Tibial nerve (tissue), 4 donors: ENCODE measurements around the gene BANP. TPM values are rescaled to one million over a fixed set of nuclear protein-coding genes. Genes with fewer than 3 reads are reported as not detected.
"Not testable (repeated sequence)": the region's sequence is repeated elsewhere in the genome, so short reads cannot be mapped to it uniquely, and the experiment has no call there.

Experiments used
- DNase-seq, 2 donors: peaks; one replicate each; pipeline ENCODE4 v3.0.0-alpha.2; 2019; ENCODE audit warnings: low spot score in 2 of 2
- H3K27ac ChIP-seq, 4 donors: fragments of 200-600 bp; sonication (generic) in 3 of 4; one replicate each; pipeline ENCODE4 v1.5.1; 2017 to 2019; ENCODE audit warnings: mild to moderate bottlenecking in 1 of 4
- H3K27me3 ChIP-seq, 2 donors: fragments of 200-600 bp; sonication (generic) in 1 of 2; one replicate each; pipeline versions ENCODE4 v1.5.1 to v1.6.0; 2017 to 2019
- H3K36me3 ChIP-seq, 3 donors: fragments of 200-600 bp; sonication (generic); one replicate each; pipeline ENCODE4 v1.5.1; 2018 to 2019
- H3K4me1 ChIP-seq, 4 donors: fragments of 200-600 bp; sonication (generic) in 3 of 4; one replicate each; pipeline ENCODE4 v1.5.1; 2017 to 2019
- H3K4me3 ChIP-seq, 4 donors: fragments of 200-600 bp; sonication (generic) in 3 of 4; one replicate each; pipeline ENCODE4 v1.5.1; 2017 to 2019; ENCODE audit warnings: mild to moderate bottlenecking in 1 of 4, moderate library complexity in 1 of 4
- H3K9me3 ChIP-seq, 4 donors: fragments of 200-600 bp; sonication (generic) in 3 of 4; one replicate each; pipeline ENCODE4 v1.5.1; 2017 to 2019
- EP300 ChIP-seq, 2 donors: sonication (generic); formaldehyde crosslinking; IDR thresholded peaks; one replicate each; pipeline ENCODE4 v1.6.1; 2017; ENCODE audit warnings: antibody characterized with exemption in 2 of 2, mild to moderate bottlenecking in 1 of 2
- POLR2A ChIP-seq, 2 donors: fragments of 450-650 bp; IDR thresholded peaks; one replicate each; pipeline ENCODE4 v1.6.1; 2017; ENCODE audit warnings: antibody characterized with exemption in 2 of 2, mild to moderate bottlenecking in 2 of 2, moderate library complexity in 2 of 2
- WGBS, 2 donors: methylation state at CpG; one replicate each; pipeline ENCODE4 v1.1.5; 2018; 5-methylcytosine and 5-hydroxymethylcytosine counted together
- total RNA-seq, 4 donors: library from RNA; depleted of rRNA; stranded (reverse); fragments of >200 nt; gene quantifications; one replicate each; pipeline ENCODE4 v1.1.0, GENCODE V29; 2016
- TF ChIP-seq, protein P1 (sequence below), 5 experiments: fragments of 200-600 bp in 3 of 5; fragments of 450-650 bp in 2 of 5; sonication (generic) in 3 of 5; IDR thresholded peaks; one replicate each; pipeline ENCODE4 v1.5.1; 2016 to 2019; ENCODE audit warnings: antibody characterized with exemption in 5 of 5, mild to moderate bottlenecking in 3 of 5, moderate library complexity in 2 of 5

The BANP gene
- total RNA-seq, 4 donors from 2014 or later: 21.9 to 27.3 (median 24.6) TPM

DNA sequence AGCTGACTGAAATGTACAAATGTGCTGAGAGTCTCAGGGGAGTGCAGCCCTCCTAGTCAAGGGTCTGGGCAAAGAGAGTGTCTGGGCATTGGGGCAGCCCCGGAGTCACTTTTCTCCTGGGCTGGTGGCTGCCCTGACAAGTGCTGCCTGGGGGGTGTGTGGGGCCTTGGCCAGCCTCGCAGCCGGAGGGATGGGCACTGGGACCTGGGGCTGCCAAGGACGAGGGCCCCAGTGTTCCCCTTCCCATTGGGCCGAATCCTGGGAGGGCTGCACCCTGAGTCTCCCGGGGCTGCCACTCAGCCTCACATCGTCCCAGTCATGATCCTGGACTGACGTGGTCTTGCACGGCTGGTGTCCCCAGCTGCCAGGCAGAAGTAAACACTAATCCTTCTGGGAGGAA is 132.3 kb downstream of the BANP start:
- Histone ChIP-seq H3K9me3 (no peaks in the 10 kb centered on the region), H3K27ac (no peak overlapping the region), H3K4me3 (no peak overlapping the region), H3K36me3 (peaks cover 0 to 9% (median 0%) of the 10 kb centered on the region in 3 donors), H3K27me3 (no peaks in the 10 kb centered on the region), H3K4me1 (peaks cover 0 to 10% (median 0%) of the 10 kb centered on the region in 4 donors)
- no peak for DNase-seq
- WGBS, 2 donors: 71 to 91% methylated on average over 9 of the region's 9 CpGs
- TF ChIP-seq EP300 (IDR thresholded peaks at IDR 0.05): no peak

DNA sequence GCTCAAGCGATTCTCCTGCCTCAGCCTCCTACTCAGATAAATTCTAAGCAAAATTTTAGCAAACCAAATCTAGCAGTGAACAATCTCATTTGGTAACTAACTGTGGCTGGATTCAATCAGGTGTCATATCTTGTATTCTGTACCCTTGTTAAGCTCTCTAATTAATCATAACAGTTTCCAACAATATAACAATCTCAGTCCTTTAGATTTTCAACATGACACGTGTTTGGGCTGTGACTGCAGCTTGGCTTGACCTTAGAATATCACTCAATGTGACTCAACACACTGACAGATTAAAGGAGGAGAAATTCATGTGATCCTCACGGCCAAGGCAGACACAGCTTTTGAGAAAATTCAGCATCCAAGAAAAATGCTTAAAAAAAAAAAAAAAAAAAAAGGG is 133.6 kb downstream of the BANP start:
- Histone ChIP-seq H3K27ac (no peak overlapping the region), H3K9me3 (no peaks in the 10 kb centered on the region), H3K27me3 (no peaks in the 10 kb centered on the region), H3K36me3 (peaks cover 0 to 7% (median 0%) of the 10 kb centered on the region in 3 donors), H3K4me3 (no peak overlapping the region), H3K4me1 (peaks cover 0 to 19% (median 0%) of the 10 kb centered on the region in 4 donors)
- no peak for DNase-seq
- TF ChIP-seq, protein P1, sequence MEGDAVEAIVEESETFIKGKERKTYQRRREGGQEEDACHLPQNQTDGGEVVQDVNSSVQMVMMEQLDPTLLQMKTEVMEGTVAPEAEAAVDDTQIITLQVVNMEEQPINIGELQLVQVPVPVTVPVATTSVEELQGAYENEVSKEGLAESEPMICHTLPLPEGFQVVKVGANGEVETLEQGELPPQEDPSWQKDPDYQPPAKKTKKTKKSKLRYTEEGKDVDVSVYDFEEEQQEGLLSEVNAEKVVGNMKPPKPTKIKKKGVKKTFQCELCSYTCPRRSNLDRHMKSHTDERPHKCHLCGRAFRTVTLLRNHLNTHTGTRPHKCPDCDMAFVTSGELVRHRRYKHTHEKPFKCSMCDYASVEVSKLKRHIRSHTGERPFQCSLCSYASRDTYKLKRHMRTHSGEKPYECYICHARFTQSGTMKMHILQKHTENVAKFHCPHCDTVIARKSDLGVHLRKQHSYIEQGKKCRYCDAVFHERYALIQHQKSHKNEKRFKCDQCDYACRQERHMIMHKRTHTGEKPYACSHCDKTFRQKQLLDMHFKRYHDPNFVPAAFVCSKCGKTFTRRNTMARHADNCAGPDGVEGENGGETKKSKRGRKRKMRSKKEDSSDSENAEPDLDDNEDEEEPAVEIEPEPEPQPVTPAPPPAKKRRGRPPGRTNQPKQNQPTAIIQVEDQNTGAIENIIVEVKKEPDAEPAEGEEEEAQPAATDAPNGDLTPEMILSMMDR (IDR thresholded peaks at IDR 0.05): no peak
- 60 to 63% methylated on average over 3 of the region's 3 CpGs for WGBS, 2 donors

DNA sequence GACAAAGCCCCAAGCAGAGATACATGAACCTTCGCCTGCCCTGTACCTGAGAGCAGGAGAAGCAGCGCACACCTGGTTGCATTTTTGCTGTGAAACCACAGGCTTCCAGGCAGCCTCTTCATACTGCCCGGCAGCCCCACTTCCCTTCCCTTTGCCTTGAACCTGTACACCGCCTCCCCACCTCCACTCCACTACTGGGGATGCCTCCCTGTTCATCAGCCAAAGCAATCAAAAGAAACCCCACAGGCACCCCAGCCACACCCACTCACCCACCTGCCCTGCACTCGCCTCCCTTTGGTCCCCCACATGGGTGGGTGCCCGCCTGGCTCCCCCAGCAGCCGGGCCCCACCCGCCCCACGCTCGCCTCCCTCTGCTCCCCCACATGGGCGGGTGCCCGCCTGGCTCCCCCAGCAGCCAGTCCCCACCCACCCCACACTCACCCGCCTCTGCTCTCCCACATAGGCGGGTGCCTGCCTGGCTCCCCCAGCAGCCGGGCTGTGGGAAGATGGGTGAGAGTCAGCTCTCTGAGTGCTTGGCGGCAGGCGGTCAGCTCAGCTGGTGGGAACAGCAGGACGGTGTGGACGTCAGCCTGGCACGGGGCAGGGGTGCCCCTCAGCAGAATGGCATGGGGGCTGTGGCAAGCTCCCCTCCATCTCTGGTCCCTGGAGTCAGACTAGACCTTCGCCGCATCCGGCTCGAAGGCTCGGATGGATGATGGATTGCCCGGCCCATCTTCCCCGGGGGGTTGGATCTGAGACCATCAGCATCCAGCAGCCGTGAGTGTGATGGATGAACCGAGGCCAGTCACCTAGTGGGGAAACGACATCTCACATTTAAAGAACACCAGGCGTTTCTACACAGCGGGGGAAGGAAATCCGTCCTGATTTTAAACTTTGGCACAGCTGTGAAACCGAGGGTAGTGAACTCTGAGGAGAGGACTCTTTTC is 135.6 kb downstream of the BANP start:
- TF ChIP-seq, protein P1 (IDR thresholded peaks at IDR 0.05): no peak
- TF ChIP-seq EP300 (IDR thresholded peaks at IDR 0.05) (no peak), POLR2A (IDR thresholded peaks at IDR 0.05) (no peak)
- no peak overlapping the region for H3K4me3 ChIP-seq
- H3K4me1 ChIP-seq: peaks cover 0 to 33% (median 2%) of the 10 kb centered on the region in 4 donors
- DNase-seq: no peak
- no peak overlapping the region for H3K27ac ChIP-seq
- no peaks in the 10 kb centered on the region for H3K27me3 ChIP-seq
- peaks cover 0 to 7% (median 0%) of the 10 kb centered on the region in 3 donors for H3K36me3 ChIP-seq
- H3K9me3 ChIP-seq: no peaks in the 10 kb centered on the region
- 70 to 87% methylated on average over 31 to 34 of the region's 34 CpGs for WGBS, 2 donors

DNA sequence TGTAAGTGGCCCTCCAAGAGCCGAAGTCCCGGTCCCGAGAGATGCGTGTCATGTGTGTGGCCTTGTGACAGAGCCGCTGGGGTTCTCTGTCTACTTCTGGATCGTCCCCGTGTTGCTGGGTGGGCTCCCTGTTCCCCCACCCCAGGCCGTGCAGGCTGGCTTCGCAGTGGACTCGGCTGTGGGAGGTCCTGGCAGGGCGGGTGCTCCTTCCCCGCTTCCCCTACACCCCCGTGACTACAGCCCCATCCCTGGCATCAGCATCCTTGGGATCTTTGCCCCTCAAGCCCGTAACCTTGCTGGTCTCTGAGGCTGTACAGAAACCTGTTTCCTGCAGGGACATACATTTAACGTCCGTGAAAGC is 136.3 kb downstream of the BANP start:
- Histone ChIP-seq H3K36me3 (peaks cover 0 to 4% (median 0%) of the 10 kb centered on the region in 3 donors), H3K9me3 (no peaks in the 10 kb centered on the region), H3K27ac (no peak overlapping the region), H3K4me3 (no peak overlapping the region), H3K27me3 (no peaks in the 10 kb centered on the region), H3K4me1 (peaks cover 0 to 40% (median 2%) of the 10 kb centered on the region in 4 donors)
- DNase-seq: no peak
- 75 to 83% methylated on average over 16 of the region's 16 CpGs for WGBS, 2 donors
- TF ChIP-seq, protein P1 (IDR thresholded peaks at IDR 0.05): no peak
- TF ChIP-seq EP300 (IDR thresholded peaks at IDR 0.05) (no peak), POLR2A (IDR thresholded peaks at IDR 0.05) (no peak)

DNA sequence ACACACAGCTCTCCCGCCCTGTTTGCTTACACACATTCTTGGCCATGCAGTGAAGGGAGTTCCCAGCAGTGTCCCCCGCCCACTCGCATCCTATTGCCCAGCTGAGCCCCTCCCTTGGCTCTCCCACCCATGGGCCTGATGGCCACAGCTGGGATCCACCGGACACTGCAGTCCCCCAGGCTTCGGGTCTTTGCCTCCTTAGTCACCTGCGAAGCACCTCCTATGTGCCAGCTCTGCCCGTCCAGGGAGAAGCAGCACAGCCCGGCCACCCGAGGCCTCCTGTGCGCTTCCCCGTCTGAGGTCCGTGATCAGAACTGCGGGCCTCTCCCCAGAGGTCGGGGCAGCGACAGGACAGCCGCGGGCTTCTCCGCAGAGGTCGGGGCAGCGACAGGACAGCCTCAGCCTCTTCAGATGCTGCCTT is 136.9 kb downstream of the BANP start:
- no peaks in the 10 kb centered on the region for H3K36me3 ChIP-seq
- peak in 1 of 2 donors; percentile 22 for DNase-seq
- no peaks in the 10 kb centered on the region for H3K27me3 ChIP-seq
- 46% methylated on average over 20 of the region's 20 CpGs for WGBS, 2 donors
- H3K9me3 ChIP-seq: no peaks in the 10 kb centered on the region
- no peak overlapping the region for H3K4me3 ChIP-seq
- TF ChIP-seq EP300 (IDR thresholded peaks at IDR 0.05) (no peak), POLR2A (IDR thresholded peaks at IDR 0.05) (no peak)
- TF ChIP-seq, protein P1 (IDR thresholded peaks at IDR 0.05): no peak
- H3K27ac ChIP-seq: no peak overlapping the region
- H3K4me1 ChIP-seq: peaks cover 0 to 46% (median 2%) of the 10 kb centered on the region in 4 donors

DNA sequence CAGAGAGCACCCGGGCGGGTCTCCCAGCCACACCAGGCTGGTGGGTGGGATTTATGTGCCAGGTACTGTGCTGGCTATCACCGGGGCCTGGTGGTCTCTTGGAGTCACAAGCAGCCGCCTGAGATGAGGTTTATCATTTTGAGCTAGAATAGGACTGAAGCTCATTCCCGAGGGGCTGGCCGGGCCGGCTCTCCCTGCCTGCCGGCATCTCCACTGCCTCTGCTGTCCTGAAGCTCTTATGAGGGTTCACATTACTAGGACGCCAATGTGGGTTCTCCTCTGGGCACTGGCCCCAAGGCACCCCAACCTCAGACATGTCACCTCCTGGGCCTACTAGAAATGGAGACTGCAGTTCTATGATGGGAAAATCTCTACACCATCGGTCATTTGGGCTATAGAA is 137.4 kb downstream of the BANP start:
- 40 to 48% methylated on average over 10 of the region's 10 CpGs for WGBS, 2 donors
- not testable (repeated sequence) for H3K27ac ChIP-seq, DNase-seq, H3K27me3 ChIP-seq, H3K36me3 ChIP-seq, H3K9me3 ChIP-seq, H3K4me3 ChIP-seq
- peaks cover 0 to 46% (median 2%) of the 10 kb centered on the region in 4 donors for H3K4me1 ChIP-seq

DNA sequence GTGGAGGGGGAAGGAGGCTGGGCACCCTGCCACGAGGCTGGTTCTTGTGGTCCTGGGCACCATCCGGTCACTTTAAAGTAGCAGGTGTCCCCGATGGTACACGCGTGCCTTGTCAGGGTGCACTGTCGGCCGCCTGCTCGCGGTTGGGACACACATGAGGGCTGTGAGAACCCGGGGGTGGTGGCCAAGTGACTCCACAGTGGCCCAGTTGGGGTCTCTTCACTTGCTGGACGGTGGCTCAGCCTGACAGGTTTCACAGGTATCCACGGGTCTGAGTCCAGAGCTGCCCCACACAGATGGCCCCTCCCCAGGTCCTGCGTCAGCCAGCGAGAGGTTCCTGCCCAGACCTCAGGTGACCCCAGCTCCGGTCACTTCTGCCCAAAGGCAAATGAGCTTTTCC is 137.8 kb downstream of the BANP start:
- H3K27ac ChIP-seq, DNase-seq: not testable (repeated sequence)

DNA sequence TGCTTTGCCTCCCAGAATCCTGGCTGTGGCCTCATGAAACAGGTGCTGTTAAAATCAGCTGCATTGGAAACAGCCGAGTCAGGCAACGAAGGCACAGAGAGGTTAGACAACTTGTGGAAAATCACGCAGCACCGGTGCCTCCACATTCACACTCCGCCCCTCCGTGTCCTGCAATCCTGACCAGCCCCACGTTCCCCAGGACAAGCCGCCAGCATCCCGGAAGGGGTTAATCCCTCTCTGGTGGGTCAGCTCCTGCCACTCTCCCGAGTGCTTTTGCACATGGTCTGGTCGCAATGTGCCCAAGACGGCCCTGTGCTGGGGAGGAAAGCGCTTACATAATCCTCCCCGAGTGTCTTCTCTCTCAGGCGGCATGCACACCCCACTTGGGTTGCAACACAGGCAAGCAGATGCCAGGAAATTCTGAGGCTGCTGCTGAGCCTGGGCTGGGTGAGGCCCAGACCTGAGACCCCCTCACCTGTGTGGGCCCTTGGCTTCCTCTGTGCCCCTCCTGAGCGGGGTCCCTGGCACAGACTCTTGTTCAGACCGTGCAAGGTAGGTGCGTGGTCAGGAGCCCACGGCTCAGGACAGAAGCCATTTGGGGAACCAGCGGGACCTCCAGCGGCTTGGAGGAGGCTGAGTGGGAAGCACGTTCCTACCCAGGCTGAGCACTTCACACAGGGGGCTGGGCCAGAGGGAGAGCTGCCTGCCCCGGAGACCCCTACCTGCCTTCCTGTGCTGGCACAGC is 138.6 kb downstream of the BANP start:
- H3K9me3 ChIP-seq, H3K4me3 ChIP-seq, H3K27me3 ChIP-seq, H3K36me3 ChIP-seq: not testable (repeated sequence)
- WGBS, 2 donors: 70 to 72% methylated on average over 15 to 22 of the region's 23 CpGs
- Histone ChIP-seq H3K4me1 (peaks cover 0 to 50% (median 2%) of the 10 kb centered on the region in 4 donors), H3K27ac (peak overlapping the region in 1 of 4 donors; percentile 30)
- DNase-seq: peak in 1 of 2 donors; percentile 58

More for the DNA sequence above, 137.8 kb downstream of the BANP start:
- H3K4me1 ChIP-seq: peaks cover 0 to 47% (median 2%) of the 10 kb centered on the region in 4 donors
- not testable (repeated sequence) for H3K36me3 ChIP-seq, H3K4me3 ChIP-seq, H3K27me3 ChIP-seq, H3K9me3 ChIP-seq
- WGBS, 2 donors: 67 to 85% methylated on average over 5 to 10 of the region's 15 CpGs
